MM.1S (cell line): ENCODE measurements around the gene BICDL2.

Experiments used
- EZH2 ChIP-seq: fragments of 300-600 bp; sonication (generic); optimal IDR thresholded peaks from 2 replicates; pipeline ENCODE3; 2017; ENCODE audit warnings: low read depth, mild to moderate bottlenecking, antibody characterized with exemption, low read length, mixed read lengths
- EZH2phosphoT487 ChIP-seq: fragments of 300-600 bp; sonication (generic); IDR thresholded peaks from 2 replicates; pipeline ENCODE4 v1.6.1; 2018; ENCODE audit warnings: antibody characterized with exemption, low read length
- TF ChIP-seq, protein P1 (sequence below): fragments of 300-600 bp; sonication (generic); IDR thresholded peaks from 2 replicates; pipeline ENCODE4 v1.5.1; 2016; ENCODE audit warnings: antibody characterized with exemption, low read length, mixed read lengths

DNA sequence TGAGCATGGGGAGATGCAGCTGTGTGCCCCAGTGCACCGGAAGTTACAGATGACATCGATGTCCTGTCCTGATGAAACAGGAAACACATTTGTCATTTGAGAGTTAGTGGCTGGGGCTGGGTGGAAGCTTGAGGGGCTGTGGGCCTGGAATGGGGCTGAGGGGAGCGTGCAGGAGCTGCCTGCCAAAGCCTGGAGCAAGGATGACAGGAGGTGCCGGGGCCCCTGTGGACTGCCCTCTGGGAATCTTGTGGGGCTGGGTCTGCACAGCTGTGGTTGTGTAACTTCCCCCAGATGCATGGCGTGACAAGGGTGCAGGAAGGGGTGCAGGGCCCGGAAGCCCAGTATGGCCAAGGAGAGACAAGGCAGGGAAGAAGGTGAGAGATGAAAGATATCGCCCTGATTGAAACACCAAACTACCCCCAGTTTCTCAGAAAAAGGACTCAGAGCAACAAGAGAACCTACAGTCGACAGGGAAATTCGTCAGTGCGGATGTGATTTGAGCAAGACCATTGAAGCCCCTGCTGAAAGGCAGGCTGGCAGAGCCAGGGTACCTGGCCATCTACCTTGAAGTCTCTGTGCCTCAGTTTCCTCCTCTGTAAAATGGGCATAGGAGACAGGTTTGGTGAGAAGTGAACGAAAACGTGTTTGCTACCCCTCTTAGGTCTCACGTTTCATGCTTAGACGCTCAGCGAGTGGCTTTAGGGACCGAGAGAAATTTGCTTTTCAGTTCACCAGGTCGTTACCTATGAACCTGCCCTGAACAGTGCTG, 18.4 kb upstream of the BICDL2 start:
- TF ChIP-seq, protein P1, sequence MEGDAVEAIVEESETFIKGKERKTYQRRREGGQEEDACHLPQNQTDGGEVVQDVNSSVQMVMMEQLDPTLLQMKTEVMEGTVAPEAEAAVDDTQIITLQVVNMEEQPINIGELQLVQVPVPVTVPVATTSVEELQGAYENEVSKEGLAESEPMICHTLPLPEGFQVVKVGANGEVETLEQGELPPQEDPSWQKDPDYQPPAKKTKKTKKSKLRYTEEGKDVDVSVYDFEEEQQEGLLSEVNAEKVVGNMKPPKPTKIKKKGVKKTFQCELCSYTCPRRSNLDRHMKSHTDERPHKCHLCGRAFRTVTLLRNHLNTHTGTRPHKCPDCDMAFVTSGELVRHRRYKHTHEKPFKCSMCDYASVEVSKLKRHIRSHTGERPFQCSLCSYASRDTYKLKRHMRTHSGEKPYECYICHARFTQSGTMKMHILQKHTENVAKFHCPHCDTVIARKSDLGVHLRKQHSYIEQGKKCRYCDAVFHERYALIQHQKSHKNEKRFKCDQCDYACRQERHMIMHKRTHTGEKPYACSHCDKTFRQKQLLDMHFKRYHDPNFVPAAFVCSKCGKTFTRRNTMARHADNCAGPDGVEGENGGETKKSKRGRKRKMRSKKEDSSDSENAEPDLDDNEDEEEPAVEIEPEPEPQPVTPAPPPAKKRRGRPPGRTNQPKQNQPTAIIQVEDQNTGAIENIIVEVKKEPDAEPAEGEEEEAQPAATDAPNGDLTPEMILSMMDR = no peak
- TF ChIP-seq EZH2 (no peak), EZH2phosphoT487 (no peak)
